ENCODE data around the gene EPN2. TPM values are rescaled to one million over a fixed set of nuclear protein-coding genes. Genes with fewer than 3 reads are reported as not detected.

The EPN2 gene
- total and polyA plus RNA-seq, 2 experiments from 2014 or later, result 19.0 to 35.9 TPM

DNA sequence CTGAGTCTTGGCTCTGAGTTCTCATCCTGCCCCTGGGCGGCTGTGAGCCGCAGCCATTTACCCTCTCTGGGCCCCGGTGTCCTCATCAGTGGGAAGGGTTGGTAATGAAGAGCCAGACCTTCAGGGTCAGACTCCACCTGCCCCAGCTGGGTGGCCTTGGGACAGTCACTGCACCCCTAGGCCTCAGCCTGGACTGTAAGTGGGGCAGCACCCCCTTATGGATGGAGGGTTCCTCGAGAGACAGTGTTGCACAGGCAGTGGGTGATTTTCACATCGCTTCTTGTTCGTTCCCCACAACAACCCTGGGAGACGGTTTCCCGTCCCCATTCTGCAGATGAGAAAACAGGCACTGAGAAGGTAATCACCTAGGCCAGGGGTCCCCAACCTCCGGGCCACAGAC lies 64.8 kb downstream of the EPN2 start:
- H3K4me3 ChIP-seq, result no peak overlapping the region
- no peaks in the 10 kb centered on the region for H4K20me1 ChIP-seq (ENCODE audit: insufficient read depth, poor library complexity, severe bottlenecking)
- H3K9me2 ChIP-seq (replicated peaks; ENCODE audit: insufficient read depth), result no peaks in the 10 kb centered on the region
- H3K4me2 ChIP-seq, result no peak overlapping the region
- TF ChIP-seq EZH2phosphoT487 (IDR thresholded peaks at IDR 0.05; ENCODE audit: low read depth, severe bottlenecking, unreplicated experiment), result no peak
- TF ChIP-seq, protein P1, sequence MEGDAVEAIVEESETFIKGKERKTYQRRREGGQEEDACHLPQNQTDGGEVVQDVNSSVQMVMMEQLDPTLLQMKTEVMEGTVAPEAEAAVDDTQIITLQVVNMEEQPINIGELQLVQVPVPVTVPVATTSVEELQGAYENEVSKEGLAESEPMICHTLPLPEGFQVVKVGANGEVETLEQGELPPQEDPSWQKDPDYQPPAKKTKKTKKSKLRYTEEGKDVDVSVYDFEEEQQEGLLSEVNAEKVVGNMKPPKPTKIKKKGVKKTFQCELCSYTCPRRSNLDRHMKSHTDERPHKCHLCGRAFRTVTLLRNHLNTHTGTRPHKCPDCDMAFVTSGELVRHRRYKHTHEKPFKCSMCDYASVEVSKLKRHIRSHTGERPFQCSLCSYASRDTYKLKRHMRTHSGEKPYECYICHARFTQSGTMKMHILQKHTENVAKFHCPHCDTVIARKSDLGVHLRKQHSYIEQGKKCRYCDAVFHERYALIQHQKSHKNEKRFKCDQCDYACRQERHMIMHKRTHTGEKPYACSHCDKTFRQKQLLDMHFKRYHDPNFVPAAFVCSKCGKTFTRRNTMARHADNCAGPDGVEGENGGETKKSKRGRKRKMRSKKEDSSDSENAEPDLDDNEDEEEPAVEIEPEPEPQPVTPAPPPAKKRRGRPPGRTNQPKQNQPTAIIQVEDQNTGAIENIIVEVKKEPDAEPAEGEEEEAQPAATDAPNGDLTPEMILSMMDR (IDR thresholded peaks at IDR 0.05; ENCODE audit: poor library complexity), result no peak
- H3K27ac ChIP-seq, result no peak overlapping the region
- H3K27me3 ChIP-seq, result no peaks in the 10 kb centered on the region
- H3K4me1 ChIP-seq (ENCODE audit: insufficient read depth), result no peaks in the 10 kb centered on the region
- H3K36me3 ChIP-seq (replicated peaks; ENCODE audit: insufficient read depth, low read depth), result no peaks in the 10 kb centered on the region
- no peaks in the 10 kb centered on the region for H3K9me3 ChIP-seq (ENCODE audit: low read depth)
- no peak for DNase-seq (ENCODE audit: low spot score)
- H2AFZ ChIP-seq, result no peak overlapping the region
- H3K79me2 ChIP-seq, result peaks cover 4% of the 10 kb centered on the region
- over 99% methylated on average over 9 of the region's 9 CpGs for WGBS (ENCODE audit: low lambda C conversion rate, missing lambda C conversion rate)

DNA sequence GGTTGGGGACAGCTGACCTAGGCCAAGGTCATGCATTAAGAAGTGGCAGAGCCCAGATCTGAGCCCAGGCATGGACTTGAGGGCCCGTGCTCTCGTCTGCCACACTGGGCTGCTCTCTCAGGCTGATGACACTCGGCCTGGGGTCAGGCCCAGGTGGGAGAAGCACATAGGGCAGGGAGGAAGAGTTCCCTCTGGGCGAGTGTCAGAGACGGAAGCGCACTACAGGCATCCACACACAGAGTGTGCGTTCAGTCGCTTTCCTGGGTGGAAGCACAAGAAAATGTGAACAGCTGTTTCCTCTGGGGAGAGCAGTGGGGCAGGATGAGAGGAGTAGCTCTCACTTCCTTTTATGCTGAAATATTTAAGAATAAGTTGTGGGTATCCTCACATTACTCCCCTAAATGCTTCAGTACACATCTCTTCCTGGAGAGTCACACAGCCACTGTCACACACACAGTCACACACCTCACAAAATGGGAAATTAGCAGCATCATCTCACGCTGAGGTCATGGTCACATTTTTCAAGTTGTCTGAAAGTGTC lies 65.7 kb downstream of the EPN2 start:
- Histone ChIP-seq H3K27ac (no peak overlapping the region), H3K4me3 (no peak overlapping the region), H3K27me3 (no peaks in the 10 kb centered on the region), H3K4me1 (ENCODE audit: insufficient read depth) (no peaks in the 10 kb centered on the region), H4K20me1 (ENCODE audit: insufficient read depth, poor library complexity, severe bottlenecking) (no peaks in the 10 kb centered on the region), H3K79me2 (peaks cover 4% of the 10 kb centered on the region), H3K9me2 (replicated peaks; ENCODE audit: insufficient read depth) (no peaks in the 10 kb centered on the region), H3K4me2 (no peak overlapping the region), H3K9me3 (ENCODE audit: low read depth) (no peaks in the 10 kb centered on the region), H2AFZ (no peak overlapping the region), H3K36me3 (replicated peaks; ENCODE audit: insufficient read depth, low read depth) (no peaks in the 10 kb centered on the region)
- DNase-seq (ENCODE audit: low spot score), result no peak
- WGBS (ENCODE audit: low lambda C conversion rate, missing lambda C conversion rate), result 94% methylated on average over 9 of the region's 9 CpGs
- TF ChIP-seq, protein P1 (IDR thresholded peaks at IDR 0.05; ENCODE audit: poor library complexity), result no peak
- TF ChIP-seq EZH2 (IDR thresholded peaks at IDR 0.05; ENCODE audit: borderline replicate concordance) (no peak), EZH2phosphoT487 (IDR thresholded peaks at IDR 0.05; ENCODE audit: low read depth, severe bottlenecking, unreplicated experiment) (no peak)

- no peak for TF ChIP-seq EZH2 (IDR thresholded peaks at IDR 0.05; ENCODE audit: borderline replicate concordance)
- no peak for TF ChIP-seq EZH2phosphoT487 (IDR thresholded peaks at IDR 0.05; ENCODE audit: low read depth, severe bottlenecking, unreplicated experiment)
- Histone ChIP-seq H3K27ac (no peak overlapping the region), H3K79me2 (peaks cover 4% of the 10 kb centered on the region), H4K20me1 (ENCODE audit: insufficient read depth, poor library complexity, severe bottlenecking) (no peaks in the 10 kb centered on the region), H3K4me3 (no peak overlapping the region), H2AFZ (no peak overlapping the region), H3K4me1 (ENCODE audit: insufficient read depth) (no peaks in the 10 kb centered on the region), H3K9me3 (ENCODE audit: low read depth) (no peaks in the 10 kb centered on the region), H3K36me3 (replicated peaks; ENCODE audit: insufficient read depth, low read depth) (no peaks in the 10 kb centered on the region), H3K27me3 (no peaks in the 10 kb centered on the region), H3K9me2 (replicated peaks; ENCODE audit: insufficient read depth) (no peaks in the 10 kb centered on the region), H3K4me2 (no peak overlapping the region)
- no peak for DNase-seq (ENCODE audit: low spot score)
- 91% methylated on average over 9 of the region's 9 CpGs for WGBS (ENCODE audit: low lambda C conversion rate, missing lambda C conversion rate)
Observed at GRCh38 chr17:19303367-19303776, 66.2 kb downstream of the EPN2 start.

- TF ChIP-seq EZH2 (IDR thresholded peaks at IDR 0.05; ENCODE audit: borderline replicate concordance), result no peak
- TF ChIP-seq, protein P1 (IDR thresholded peaks at IDR 0.05; ENCODE audit: poor library complexity), result no peak
- TF ChIP-seq EZH2phosphoT487 (IDR thresholded peaks at IDR 0.05; ENCODE audit: low read depth, severe bottlenecking, unreplicated experiment), result no peak
- Histone ChIP-seq H3K4me2 (no peak overlapping the region), H3K36me3 (replicated peaks; ENCODE audit: insufficient read depth, low read depth) (no peaks in the 10 kb centered on the region), H3K79me2 (peaks cover 4% of the 10 kb centered on the region), H3K27ac (peak overlapping the region; percentile 22), H3K9me2 (replicated peaks; ENCODE audit: insufficient read depth) (no peaks in the 10 kb centered on the region), H3K9me3 (ENCODE audit: low read depth) (no peaks in the 10 kb centered on the region), H3K27me3 (no peaks in the 10 kb centered on the region), H4K20me1 (ENCODE audit: insufficient read depth, poor library complexity, severe bottlenecking) (no peaks in the 10 kb centered on the region), H3K4me1 (ENCODE audit: insufficient read depth) (no peaks in the 10 kb centered on the region), H3K4me3 (no peak overlapping the region), H2AFZ (no peak overlapping the region)
- DNase-seq (ENCODE audit: low spot score), result peak; percentile 55
- WGBS (ENCODE audit: low lambda C conversion rate, missing lambda C conversion rate), result 89% methylated on average over 7 of the region's 7 CpGs
Observed at GRCh38 chr17:19304209-19304608, 67.0 kb downstream of the EPN2 start.

All from hepatocyte (in vitro differentiated cells).